ENCODE measurements around the gene ACBD6.

The ACBD6 gene

GRCh38 chr1:180363246-180363995 lies 139.0 kb downstream of the ACBD6 start:
- Histone ChIP-seq H2AFZ (ENCODE audit: low read length) (no peak overlapping the region), H3K27ac (ENCODE audit: low read depth, low read length, poor library complexity, severe bottlenecking) (no peak overlapping the region), H3K27me3 (ENCODE audit: insufficient read depth, low read length) (no peaks in the 10 kb centered on the region), H3K4me2 (ENCODE audit: low read length) (no peak overlapping the region), H3K36me3 (ENCODE audit: insufficient read depth, low read length) (no peaks in the 10 kb centered on the region), H3K4me3 (ENCODE audit: low read depth, low read length, poor library complexity, severe bottlenecking) (no peak overlapping the region), H3F3A (ENCODE audit: insufficient read depth, low read length) (no peaks in the 10 kb centered on the region), H3K79me2 (ENCODE audit: insufficient read depth, low read length) (no peaks in the 10 kb centered on the region), H3K9me3 (ENCODE audit: low read length) (no peaks in the 10 kb centered on the region), H3K9ac (ENCODE audit: low read length) (no peak overlapping the region), H3K9me2 (ENCODE audit: low read depth, low read length) (no peaks in the 10 kb centered on the region), H3K4me1 (ENCODE audit: insufficient read depth, low read length, severe bottlenecking) (no peaks in the 10 kb centered on the region), H4K20me1 (ENCODE audit: insufficient read depth, low read length) (no peaks in the 10 kb centered on the region)
- TF ChIP-seq EZH2 (IDR thresholded peaks at IDR 0.05; ENCODE audit: borderline replicate concordance, low read length) (no peak), CTCF (IDR thresholded peaks at IDR 0.05; ENCODE audit: low read length) (no peak)

- no peaks in the 10 kb centered on the region for H3K9me2 ChIP-seq (ENCODE audit: low read depth, low read length)
- no peak overlapping the region for H3K9ac ChIP-seq (ENCODE audit: low read length)
- no peak overlapping the region for H3K27ac ChIP-seq (ENCODE audit: low read depth, low read length, poor library complexity, severe bottlenecking)
- H3K36me3 ChIP-seq (ENCODE audit: insufficient read depth, low read length) = no peaks in the 10 kb centered on the region
- H3F3A ChIP-seq (ENCODE audit: insufficient read depth, low read length) = no peaks in the 10 kb centered on the region
- TF ChIP-seq CTCF (IDR thresholded peaks at IDR 0.05; ENCODE audit: low read length) (no peak), EZH2 (IDR thresholded peaks at IDR 0.05; ENCODE audit: borderline replicate concordance, low read length) (no peak)
- no peaks in the 10 kb centered on the region for H3K9me3 ChIP-seq (ENCODE audit: low read length)
- no peaks in the 10 kb centered on the region for H4K20me1 ChIP-seq (ENCODE audit: insufficient read depth, low read length)
- H2AFZ ChIP-seq (ENCODE audit: low read length) = no peak overlapping the region
- no peaks in the 10 kb centered on the region for H3K79me2 ChIP-seq (ENCODE audit: insufficient read depth, low read length)
- H3K4me1 ChIP-seq (ENCODE audit: insufficient read depth, low read length, severe bottlenecking) = no peaks in the 10 kb centered on the region
- H3K4me3 ChIP-seq (ENCODE audit: low read depth, low read length, poor library complexity, severe bottlenecking) = no peak overlapping the region
- no peaks in the 10 kb centered on the region for H3K27me3 ChIP-seq (ENCODE audit: insufficient read depth, low read length)
- no peak overlapping the region for H3K4me2 ChIP-seq (ENCODE audit: low read length)
Measured at GRCh38 chr1:180360333-180361075, 141.9 kb downstream of the ACBD6 start.

GRCh38 chr1:180358649-180359048 lies 143.7 kb downstream of the ACBD6 start:
- Histone ChIP-seq H3F3A (ENCODE audit: insufficient read depth, low read length) (no peaks in the 10 kb centered on the region), H4K20me1 (ENCODE audit: insufficient read depth, low read length) (no peaks in the 10 kb centered on the region), H3K4me2 (ENCODE audit: low read length) (no peak overlapping the region), H2AFZ (ENCODE audit: low read length) (no peak overlapping the region), H3K79me2 (ENCODE audit: insufficient read depth, low read length) (no peaks in the 10 kb centered on the region), H3K9me2 (ENCODE audit: low read depth, low read length) (no peaks in the 10 kb centered on the region), H3K27ac (ENCODE audit: low read depth, low read length, poor library complexity, severe bottlenecking) (no peak overlapping the region), H3K27me3 (ENCODE audit: insufficient read depth, low read length) (no peaks in the 10 kb centered on the region), H3K4me1 (ENCODE audit: insufficient read depth, low read length, severe bottlenecking) (no peaks in the 10 kb centered on the region), H3K9me3 (ENCODE audit: low read length) (no peaks in the 10 kb centered on the region), H3K9ac (ENCODE audit: low read length) (no peak overlapping the region), H3K4me3 (ENCODE audit: low read depth, low read length, poor library complexity, severe bottlenecking) (no peak overlapping the region), H3K36me3 (ENCODE audit: insufficient read depth, low read length) (no peaks in the 10 kb centered on the region)
- TF ChIP-seq CTCF (IDR thresholded peaks at IDR 0.05; ENCODE audit: low read length) (no peak), EZH2 (IDR thresholded peaks at IDR 0.05; ENCODE audit: borderline replicate concordance, low read length) (no peak)
